ENCODE results near the gene DIPK1C. TPM values are rescaled to one million over a fixed set of nuclear protein-coding genes. Genes with fewer than 3 reads are reported as not detected.

Gene DIPK1C
- total RNA-seq, 1 donor from 2014 or later: 13.7 TPM

- no peak for TF ChIP-seq CTCF (IDR thresholded peaks at IDR 0.05)
- no peak for TF ChIP-seq EZH2phosphoT487 (IDR thresholded peaks at IDR 0.05)
- TF ChIP-seq EZH2 (IDR thresholded peaks at IDR 0.05): no peak
- Histone ChIP-seq H3K36me3 (no peaks in the 10 kb centered on the region), H2AFZ (replicated peaks) (no peak overlapping the region), H3K27ac (no peak overlapping the region), H3K4me1 (no peaks in the 10 kb centered on the region), H3K4me3 (no peak overlapping the region), H3K4me2 (no peak overlapping the region), H4K20me1 (ENCODE audit: low read depth) (no peaks in the 10 kb centered on the region), H3F3A (ENCODE audit: low read depth) (peaks cover 7% of the 10 kb centered on the region), H3K9me3 (ENCODE audit: low read depth) (no peaks in the 10 kb centered on the region), H3K9ac (no peak overlapping the region), H3K27me3 (no peaks in the 10 kb centered on the region), H3K79me2 (ENCODE audit: low read depth) (no peaks in the 10 kb centered on the region)
- Mint-ChIP-seq H3K4me1 (peaks cover 26% of the 10 kb centered on the region), H3K36me3 (no peaks in the 10 kb centered on the region), H3K27ac (no peak overlapping the region), H3K27me3 (ENCODE audit: insufficient read depth, low read depth) (peaks cover 11% of the 10 kb centered on the region), H3K9me3 (no peaks in the 10 kb centered on the region), H3K4me3 (no peak overlapping the region)
- no peak for DNase-seq (ENCODE audit: low spot score)
These were observed 32.6 kb upstream of the DIPK1C start for GRCh38 chr18:74489676-74490075.

GRCh38 chr18:74488864-74489263 lies 31.8 kb upstream of the DIPK1C start:
- H3K27me3 ChIP-seq: no peaks in the 10 kb centered on the region
- H3K9me3 ChIP-seq (ENCODE audit: low read depth): no peaks in the 10 kb centered on the region
- H3K4me1 Mint-ChIP-seq: peaks cover 26% of the 10 kb centered on the region
- H3K27ac Mint-ChIP-seq: peak overlapping the region; percentile 75
- H3K36me3 Mint-ChIP-seq: no peaks in the 10 kb centered on the region
- H2AFZ ChIP-seq (replicated peaks): peak overlapping the region; percentile 46
- H3K4me3 Mint-ChIP-seq: no peak overlapping the region
- no peak for TF ChIP-seq EZH2phosphoT487 (IDR thresholded peaks at IDR 0.05)
- TF ChIP-seq EZH2 (IDR thresholded peaks at IDR 0.05): no peak
- TF ChIP-seq CTCF (IDR thresholded peaks at IDR 0.05): no peak
- H3K4me2 ChIP-seq: no peak overlapping the region
- peaks cover 11% of the 10 kb centered on the region for H3K27me3 Mint-ChIP-seq (ENCODE audit: insufficient read depth, low read depth)
- no peaks in the 10 kb centered on the region for H3K9me3 Mint-ChIP-seq
- H3K36me3 ChIP-seq: no peaks in the 10 kb centered on the region
- H3K27ac ChIP-seq: no peak overlapping the region
- no peak overlapping the region for H3K9ac ChIP-seq
- H3K4me1 ChIP-seq: no peaks in the 10 kb centered on the region
- H3F3A ChIP-seq (ENCODE audit: low read depth): peaks cover 4% of the 10 kb centered on the region
- no peaks in the 10 kb centered on the region for H4K20me1 ChIP-seq (ENCODE audit: low read depth)
- DNase-seq (ENCODE audit: low spot score): no peak
- no peaks in the 10 kb centered on the region for H3K79me2 ChIP-seq (ENCODE audit: low read depth)
- H3K4me3 ChIP-seq: no peak overlapping the region

GRCh38 chr18:74488354-74488753 lies 31.2 kb upstream of the DIPK1C start:
- H3K27me3 Mint-ChIP-seq (ENCODE audit: insufficient read depth, low read depth): peaks cover 7% of the 10 kb centered on the region
- H3K36me3 Mint-ChIP-seq: no peaks in the 10 kb centered on the region
- Histone ChIP-seq H3K36me3 (no peaks in the 10 kb centered on the region), H3K9me3 (ENCODE audit: low read depth) (no peaks in the 10 kb centered on the region), H3K27me3 (no peaks in the 10 kb centered on the region), H3K9ac (no peak overlapping the region), H3K4me1 (no peaks in the 10 kb centered on the region), H3K79me2 (ENCODE audit: low read depth) (no peaks in the 10 kb centered on the region), H2AFZ (replicated peaks) (peak overlapping the region; percentile 46), H3K4me3 (no peak overlapping the region), H3K27ac (no peak overlapping the region), H3F3A (ENCODE audit: low read depth) (no peaks in the 10 kb centered on the region), H4K20me1 (ENCODE audit: low read depth) (no peaks in the 10 kb centered on the region), H3K4me2 (no peak overlapping the region)
- H3K27ac Mint-ChIP-seq: peak overlapping the region; percentile 75
- no peak overlapping the region for H3K4me3 Mint-ChIP-seq
- DNase-seq (ENCODE audit: low spot score): no peak
- H3K9me3 Mint-ChIP-seq: no peaks in the 10 kb centered on the region
- H3K4me1 Mint-ChIP-seq: peaks cover 23% of the 10 kb centered on the region
- TF ChIP-seq CTCF (IDR thresholded peaks at IDR 0.05): no peak
- TF ChIP-seq EZH2phosphoT487 (IDR thresholded peaks at IDR 0.05): no peak
- no peak for TF ChIP-seq EZH2 (IDR thresholded peaks at IDR 0.05)

Data from neural progenitor cell (in vitro differentiated cells).